ENCODE measurements around the gene TBC1D1.

TBC1D1 gene

GRCh38 chr4:37991623-37992410, 100.9 kb downstream of the TBC1D1 start:
- in situ Hi-C loops (cut with HindIII; ENCODE audit: low sequenced_read_pairs) = no loop called here
- no peak for TF ChIP-seq CTCF (IDR thresholded peaks at IDR 0.05; ENCODE audit: low read depth, low read length, missing control alignments)
- no peak for DNase-seq (ENCODE audit: low read depth)
- H3K4me3 ChIP-seq (ENCODE audit: low read depth, low read length) = no peak overlapping the region

GRCh38 chr4:37993806-37994205, 102.9 kb downstream of the TBC1D1 start:
- H3K4me3 ChIP-seq (ENCODE audit: low read depth, low read length) = no peak overlapping the region
- in situ Hi-C loops (cut with HindIII; ENCODE audit: low sequenced_read_pairs) = no loop called here
- TF ChIP-seq CTCF (IDR thresholded peaks at IDR 0.05; ENCODE audit: low read depth, low read length, missing control alignments) = no peak
- no peak for DNase-seq (ENCODE audit: low read depth)

GRCh38 chr4:37994569-37994968, 103.7 kb downstream of the TBC1D1 start:
- no peak for TF ChIP-seq CTCF (IDR thresholded peaks at IDR 0.05; ENCODE audit: low read depth, low read length, missing control alignments)
- H3K4me3 ChIP-seq (ENCODE audit: low read depth, low read length) = no peak overlapping the region
- DNase-seq (ENCODE audit: low read depth) = no peak
- in situ Hi-C loops (cut with HindIII; ENCODE audit: low sequenced_read_pairs) = no loop called here

GRCh38 chr4:37995299-37995821, 104.5 kb downstream of the TBC1D1 start:
- no peak overlapping the region for H3K4me3 ChIP-seq (ENCODE audit: low read depth, low read length)
- TF ChIP-seq CTCF (IDR thresholded peaks at IDR 0.05; ENCODE audit: low read depth, low read length, missing control alignments) = no peak
- no peak for DNase-seq (ENCODE audit: low read depth)
- in situ Hi-C loops (cut with HindIII; ENCODE audit: low sequenced_read_pairs) = no loop called here

GRCh38 chr4:37995981-37996775, 105.3 kb downstream of the TBC1D1 start:
- H3K4me3 ChIP-seq (ENCODE audit: low read depth, low read length) = no peak overlapping the region
- no peak for DNase-seq (ENCODE audit: low read depth)
- no peak for TF ChIP-seq CTCF (IDR thresholded peaks at IDR 0.05; ENCODE audit: low read depth, low read length, missing control alignments)
- in situ Hi-C loops (cut with HindIII; ENCODE audit: low sequenced_read_pairs) = no loop called here

- no peak for DNase-seq (ENCODE audit: low read depth)
- in situ Hi-C loops (cut with HindIII; ENCODE audit: low sequenced_read_pairs) = no loop called here
- no peak for TF ChIP-seq CTCF (IDR thresholded peaks at IDR 0.05; ENCODE audit: low read depth, low read length, missing control alignments)
- no peak overlapping the region for H3K4me3 ChIP-seq (ENCODE audit: low read depth, low read length)
Measured at GRCh38 chr4:37998226-37998625, 107.3 kb downstream of the TBC1D1 start.

All from astrocyte of the cerebellum (primary cell).